ENCODE results near the gene RP2. TPM values are rescaled to one million over a fixed set of nuclear protein-coding genes. Genes with fewer than 3 reads are reported as not detected.
A peak's percentile ranks its signal among the peaks of the same experiment; 100 is the strongest.

RP2 gene
- 8.3 TPM for polyA plus RNA-seq (2013, experiment 1 of 2; ENCODE audit: insufficient read length)
- 8.0 TPM for polyA plus RNA-seq (2013, experiment 2 of 2; ENCODE audit: insufficient read length)

DNA sequence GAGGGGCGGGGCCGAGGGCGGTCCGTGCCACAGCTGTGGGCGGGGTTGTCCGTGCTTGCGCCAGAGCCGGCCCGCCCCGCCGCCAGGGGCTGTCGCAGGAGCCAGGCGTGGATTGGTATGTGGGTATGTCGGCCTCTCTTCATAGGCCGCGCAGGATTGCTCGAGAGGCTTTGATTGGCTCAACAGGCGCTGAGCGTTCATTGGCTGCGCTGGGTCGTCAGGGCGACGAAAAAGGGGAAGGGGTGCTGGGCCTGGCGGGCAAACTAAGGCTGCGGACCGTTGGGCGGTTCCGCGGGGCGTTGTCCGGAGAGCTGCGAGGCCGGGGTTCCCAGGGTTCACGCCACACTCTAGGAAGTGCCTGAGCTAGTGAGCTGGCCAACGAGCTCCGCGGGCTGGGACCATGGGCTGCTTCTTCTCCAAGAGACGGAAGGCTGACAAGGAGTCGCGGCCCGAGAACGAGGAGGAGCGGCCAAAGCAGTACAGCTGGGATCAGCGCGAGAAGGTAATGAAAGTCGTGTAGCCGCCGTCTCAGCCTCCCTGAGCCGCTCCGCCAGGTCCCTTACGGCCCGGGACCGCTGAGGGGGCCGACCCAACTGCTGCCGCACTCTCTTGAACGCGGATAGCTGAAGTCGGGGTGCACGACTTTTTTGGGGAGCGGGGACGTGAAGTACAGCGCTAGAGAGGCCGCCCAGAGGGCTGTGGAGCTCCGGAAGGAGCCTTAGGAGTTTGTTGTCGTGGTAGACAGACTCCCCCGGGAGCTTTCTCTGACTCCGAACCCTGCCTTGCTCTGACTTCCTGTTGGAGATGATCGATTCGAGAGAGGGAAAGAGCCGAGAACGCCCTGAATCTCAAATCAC lies at the start of gene RP2:
RP2 (plus strand) TSS at position 343 of the 857 bp plus-strand sequence; CDS start at position 401, 58 bp downstream.
- peak; percentile 93 for DNase-seq

GRCh38 chrX:46788902-46789301 lies 47.9 kb upstream of the RP2 start:
- DNase-seq = peak; percentile 80

- peak; percentile 93 for DNase-seq
These were observed 44.7 kb upstream of the RP2 start for GRCh38 chrX:46791927-46792809.

- no peak for DNase-seq
These were observed 44.0 kb upstream of the RP2 start for GRCh38 chrX:46792810-46793188.

GRCh38 chrX:46793386-46794143 lies 43.3 kb upstream of the RP2 start:
- no peak for DNase-seq

- DNase-seq = peak; percentile 62
These were observed 40.2 kb upstream of the RP2 start for GRCh38 chrX:46796574-46797191.

- no peak for DNase-seq
These were observed 33.7 kb upstream of the RP2 start for GRCh38 chrX:46803140-46803539.

DNA sequence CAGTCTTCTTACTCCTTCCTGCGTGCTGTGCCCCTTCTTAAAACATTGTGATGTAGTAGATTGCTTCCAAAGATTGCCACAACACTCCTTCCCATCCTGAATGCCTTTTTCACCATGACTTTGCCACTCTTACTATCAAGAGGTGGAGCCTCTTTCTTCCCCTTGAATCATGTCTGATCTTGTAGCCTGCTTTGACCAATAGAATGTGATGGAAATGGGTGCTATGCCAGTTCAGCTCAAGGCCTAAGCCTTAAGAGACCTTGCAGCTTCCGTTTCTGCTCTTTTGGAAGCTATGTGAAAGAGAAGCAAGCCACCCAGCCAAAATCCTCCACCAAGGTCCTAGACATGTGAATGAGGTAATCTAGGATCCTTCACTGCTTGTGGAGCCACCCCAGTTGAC lies 31.6 kb upstream of the RP2 start:
- no peak for DNase-seq

DNA sequence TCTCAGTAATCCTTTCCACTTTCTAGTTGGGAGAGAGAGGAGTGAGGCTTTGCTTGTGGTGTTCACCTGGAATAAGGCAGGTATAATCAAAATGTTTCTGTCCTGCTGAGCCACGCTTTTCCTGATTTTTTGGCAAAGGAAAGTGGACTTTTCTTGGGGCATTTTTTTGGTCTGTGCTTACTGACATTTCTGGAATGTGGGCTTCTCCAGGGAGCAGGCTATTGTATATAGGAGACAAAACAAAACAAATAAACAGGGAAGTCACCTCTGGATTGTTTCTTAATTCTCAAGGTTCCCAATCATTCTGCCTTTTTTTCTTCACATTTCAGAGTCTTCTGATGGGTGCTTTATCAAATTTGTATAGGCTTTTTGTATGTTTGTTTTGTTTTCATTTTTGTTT lies 25.7 kb upstream of the RP2 start:
- no peak for DNase-seq

DNA sequence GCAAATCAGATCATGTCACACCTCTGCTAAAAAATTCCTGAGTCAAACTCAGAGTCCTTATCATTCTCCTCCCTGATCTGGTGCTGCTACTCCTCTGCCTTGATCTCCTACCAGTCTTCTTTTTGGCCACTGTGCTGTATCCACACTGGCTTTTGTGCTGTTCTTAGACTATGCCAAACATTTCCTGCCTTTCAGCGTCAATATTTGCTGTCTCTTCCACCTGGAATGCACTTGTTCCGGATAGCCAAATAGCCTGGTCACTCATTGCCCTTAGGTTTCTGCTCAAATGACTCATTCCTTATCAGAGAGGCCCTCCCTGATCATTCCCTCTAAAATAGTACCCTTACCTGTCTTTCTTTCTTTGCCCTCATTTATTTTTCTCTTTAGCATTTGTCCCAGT lies 24.4 kb upstream of the RP2 start:
- no peak for DNase-seq

DNA sequence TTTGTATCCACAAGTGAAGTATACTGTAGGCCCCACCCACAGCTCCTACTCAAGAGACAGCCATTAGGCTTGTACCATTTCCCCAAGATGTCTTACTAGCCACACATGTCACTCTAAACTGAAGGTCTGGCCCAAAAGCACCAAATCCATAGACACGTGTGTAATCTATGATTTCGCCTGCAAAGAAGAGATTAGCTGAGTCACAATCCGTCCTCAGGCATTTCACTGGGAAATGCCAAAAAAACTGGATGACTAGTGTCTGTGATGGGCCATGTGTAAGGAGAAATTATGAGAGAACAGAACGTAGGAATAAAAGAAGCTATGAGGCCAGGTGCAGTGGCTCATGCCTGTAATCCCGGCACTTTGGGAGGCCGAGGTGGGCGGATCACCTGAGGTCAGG lies 21.9 kb upstream of the RP2 start:
- no peak for DNase-seq

GRCh38 chrX:46819136-46819535 lies 17.7 kb upstream of the RP2 start:
- no peak for DNase-seq

- DNase-seq = no peak
These were observed 16.3 kb upstream of the RP2 start for GRCh38 chrX:46820391-46821100.

DNA sequence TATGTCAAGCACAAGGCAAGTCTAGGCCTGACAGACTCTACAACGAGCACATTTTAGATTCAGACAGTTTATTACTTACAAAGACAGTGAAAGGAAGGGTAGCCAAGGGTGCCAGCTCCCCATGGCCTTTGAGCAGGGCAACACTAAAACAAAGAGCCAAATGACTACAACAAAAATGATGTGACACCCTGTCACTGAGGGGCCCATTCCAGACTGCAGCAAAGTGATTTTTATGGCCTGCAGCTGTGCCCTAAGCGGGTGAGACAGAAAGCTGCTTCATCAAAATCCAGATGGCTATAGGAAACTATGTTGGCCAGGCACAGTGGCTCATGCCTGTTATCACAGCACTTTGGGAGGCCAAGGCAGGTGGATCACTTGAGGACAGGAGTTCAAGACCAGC lies 13.4 kb upstream of the RP2 start:
- DNase-seq = no peak

DNA sequence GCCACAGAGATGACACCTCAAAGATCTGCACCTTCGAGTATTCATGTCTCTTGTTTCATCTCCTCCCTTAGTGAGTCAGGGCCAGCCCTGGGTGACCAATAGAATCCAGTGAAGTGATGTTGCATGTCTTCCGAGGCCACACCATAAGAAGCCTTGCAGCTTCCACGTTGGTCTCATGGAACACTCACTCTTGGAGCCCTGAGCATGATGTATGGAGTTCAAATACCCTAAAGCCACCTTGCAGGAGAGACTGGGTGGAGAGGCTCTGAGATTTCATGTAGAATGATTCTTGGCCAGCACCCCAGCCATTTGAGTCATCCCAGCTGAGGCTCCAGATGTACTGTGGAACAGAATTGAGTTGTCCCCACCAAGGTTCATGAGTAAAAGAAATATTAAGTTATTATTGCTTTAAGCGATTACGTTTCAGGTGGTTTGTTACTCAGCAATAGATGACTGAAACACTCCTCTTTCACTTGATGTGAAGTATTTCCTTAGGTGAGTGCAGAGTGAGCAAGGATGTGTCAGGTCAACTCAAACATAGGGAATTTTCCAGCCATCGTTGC lies 5.0 kb upstream of the RP2 start:
- DNase-seq = peak; percentile 45

GRCh38 chrX:46837558-46838485 lies 979 bp downstream of the RP2 start:
- no peak for DNase-seq

GRCh38 chrX:46838486-46838870 lies 1.6 kb downstream of the RP2 start:
- DNase-seq = no peak

- DNase-seq = peak; percentile 18
These were observed 2.2 kb downstream of the RP2 start for GRCh38 chrX:46838974-46839480.

DNA sequence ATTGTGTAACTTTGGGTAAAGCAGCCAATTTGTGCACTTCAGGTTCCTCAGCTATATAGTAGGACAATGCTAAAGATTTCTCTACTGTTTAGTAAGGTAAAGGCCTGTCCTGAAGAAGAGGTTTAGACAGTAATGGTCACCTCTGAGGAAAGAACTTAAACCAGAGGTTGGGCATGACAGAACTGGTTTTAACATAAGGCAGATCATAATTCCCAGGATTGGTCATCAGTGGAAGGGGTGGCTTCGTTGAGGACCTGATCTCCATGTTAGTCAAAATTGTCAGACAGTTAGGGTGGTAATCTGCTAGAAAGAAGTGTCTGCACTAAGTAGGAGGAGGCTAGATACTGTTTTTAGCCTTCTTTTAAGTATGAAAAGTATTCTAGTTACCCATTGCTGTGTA lies 4.1 kb downstream of the RP2 start:
- no peak for DNase-seq

DNA sequence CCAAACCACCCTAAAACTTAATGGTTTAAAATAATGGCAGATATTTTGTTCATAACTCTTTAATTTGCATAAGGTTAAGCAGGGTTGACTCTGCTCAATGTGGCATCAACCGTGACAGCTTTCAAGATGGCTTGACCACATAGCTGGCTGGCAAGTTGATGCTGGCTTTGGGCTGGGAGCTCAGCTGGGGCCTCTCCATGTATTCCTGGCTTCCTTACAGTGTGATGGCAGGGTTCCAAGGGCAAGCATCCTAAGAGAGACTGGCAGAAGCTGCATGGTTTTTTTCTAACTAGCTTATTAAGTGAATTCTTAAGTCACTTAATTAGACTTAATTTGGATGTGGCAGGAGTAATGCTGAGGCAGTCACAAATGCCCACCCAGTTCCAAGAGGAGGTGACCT lies 4.5 kb downstream of the RP2 start:
- DNase-seq = no peak
